Neural cell (in vitro differentiated cells): Measurements from ENCODE around the gene MGLL.

ENCODE experiments used
- CTCF ChIP-seq: fragments of 450-650 bp; IDR thresholded peaks from 2 replicates; pipeline ENCODE4 v1.5.1; 2014; ENCODE audit warnings: antibody characterized with exemption, mild to moderate bottlenecking, moderate library complexity; ENCODE audit not compliant: poor library complexity, severe bottlenecking
- RAD21 ChIP-seq: fragments of 450-650 bp; conservative IDR thresholded peaks from 2 replicates; pipeline ENCODE4 v1.6.1; 2014; ENCODE audit warnings: antibody characterized with exemption, mild to moderate bottlenecking, moderate library complexity

DNA sequence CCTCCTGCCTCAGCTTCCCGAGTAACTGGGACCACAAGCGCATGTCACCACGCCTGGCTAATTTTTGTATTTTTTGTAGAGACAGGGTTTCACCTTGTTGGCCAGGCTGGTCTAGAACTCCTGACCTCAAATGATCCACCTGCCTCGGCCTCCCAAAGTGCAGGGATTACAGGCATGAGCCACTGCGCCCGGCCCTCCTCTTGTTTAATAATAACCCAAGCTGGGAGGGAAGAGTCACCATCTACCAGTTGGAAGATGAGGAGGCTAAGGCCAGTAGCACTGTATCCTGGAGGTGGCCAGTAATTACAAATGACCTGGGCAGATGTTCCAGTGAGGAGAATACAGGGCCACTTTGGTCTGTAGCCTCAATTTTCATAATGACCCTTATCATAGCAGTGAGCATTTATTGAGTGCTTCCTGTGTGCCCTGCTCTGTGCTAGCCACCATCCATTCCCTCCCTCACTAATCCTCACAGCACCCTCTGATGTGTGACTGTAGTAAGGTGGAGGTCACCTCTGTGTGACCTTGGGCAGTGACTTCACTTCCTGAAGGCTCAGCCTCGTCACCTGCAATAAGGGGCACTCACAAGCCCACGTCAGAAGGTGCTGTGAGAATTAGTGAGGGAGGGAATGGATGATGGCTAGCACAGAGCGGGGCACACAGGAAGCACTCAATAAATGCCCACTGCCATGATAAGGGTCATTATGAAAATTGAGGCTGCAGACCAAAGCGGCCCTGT, 85.3 kb downstream of the MGLL start:
- TF ChIP-seq CTCF (no peak), RAD21 (no peak)
